Nephron progenitor cell (in vitro differentiated cells): ENCODE results near the gene NLRC3.

Experiments
- DNase-seq: peaks from one replicate; pipeline ENCODE4 v3.0.0; 2021
- H3K27ac Mint-ChIP-seq: 2 replicates; pipeline ENCODE4 v1.8.0; 2021; ENCODE audit warnings: mild to moderate bottlenecking, moderate library complexity, mixed read lengths
- H3K27me3 Mint-ChIP-seq: 2 replicates; pipeline ENCODE4 v1.8.0; 2021; ENCODE audit warnings: mild to moderate bottlenecking, low read depth, mixed read lengths; ENCODE audit not compliant: poor library complexity
- H3K36me3 Mint-ChIP-seq: 2 replicates; pipeline ENCODE4 v1.8.0; 2021; ENCODE audit warnings: low read depth, mixed read lengths
- H3K4me1 Mint-ChIP-seq: 2 replicates; pipeline ENCODE4 v1.8.0; 2021; ENCODE audit warnings: mixed read lengths
- H3K4me3 Mint-ChIP-seq: 2 replicates; pipeline ENCODE4 v1.8.0; 2021; ENCODE audit warnings: mild to moderate bottlenecking, moderate library complexity, mixed read lengths
- H3K9me3 Mint-ChIP-seq: 2 replicates; pipeline ENCODE4 v1.8.0; 2021; ENCODE audit warnings: mild to moderate bottlenecking, moderate library complexity, mixed read lengths
- TF ChIP-seq, protein P1 (sequence below): fragments of 200-600 bp; sonication (generic); IDR thresholded peaks from 2 replicates; pipeline ENCODE4 v1.5.0; 2021; ENCODE audit warnings: antibody characterized with exemption

The NLRC3 gene

DNA sequence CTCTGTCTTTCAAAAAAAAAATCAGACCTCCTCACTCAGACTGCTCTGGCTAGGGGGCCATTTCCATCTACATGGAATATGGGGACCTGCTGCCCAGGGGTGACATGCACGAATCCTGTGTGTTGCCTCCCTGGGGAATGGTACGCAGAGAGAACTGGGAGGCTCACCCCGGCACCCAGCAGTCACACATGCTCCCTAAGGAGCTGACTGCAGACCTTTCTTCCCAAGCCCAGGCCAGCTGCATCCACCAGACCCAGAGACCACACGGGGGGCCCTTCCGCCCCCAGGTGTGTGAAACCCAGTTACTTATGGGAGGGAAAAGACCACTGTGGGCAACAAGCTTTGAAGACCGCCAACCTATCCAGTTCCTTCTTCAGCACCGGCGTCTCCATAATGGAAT is 7.2 kb upstream of the NLRC3 start:
- TF ChIP-seq, protein P1, sequence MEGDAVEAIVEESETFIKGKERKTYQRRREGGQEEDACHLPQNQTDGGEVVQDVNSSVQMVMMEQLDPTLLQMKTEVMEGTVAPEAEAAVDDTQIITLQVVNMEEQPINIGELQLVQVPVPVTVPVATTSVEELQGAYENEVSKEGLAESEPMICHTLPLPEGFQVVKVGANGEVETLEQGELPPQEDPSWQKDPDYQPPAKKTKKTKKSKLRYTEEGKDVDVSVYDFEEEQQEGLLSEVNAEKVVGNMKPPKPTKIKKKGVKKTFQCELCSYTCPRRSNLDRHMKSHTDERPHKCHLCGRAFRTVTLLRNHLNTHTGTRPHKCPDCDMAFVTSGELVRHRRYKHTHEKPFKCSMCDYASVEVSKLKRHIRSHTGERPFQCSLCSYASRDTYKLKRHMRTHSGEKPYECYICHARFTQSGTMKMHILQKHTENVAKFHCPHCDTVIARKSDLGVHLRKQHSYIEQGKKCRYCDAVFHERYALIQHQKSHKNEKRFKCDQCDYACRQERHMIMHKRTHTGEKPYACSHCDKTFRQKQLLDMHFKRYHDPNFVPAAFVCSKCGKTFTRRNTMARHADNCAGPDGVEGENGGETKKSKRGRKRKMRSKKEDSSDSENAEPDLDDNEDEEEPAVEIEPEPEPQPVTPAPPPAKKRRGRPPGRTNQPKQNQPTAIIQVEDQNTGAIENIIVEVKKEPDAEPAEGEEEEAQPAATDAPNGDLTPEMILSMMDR, result no peak
- Mint-ChIP-seq H3K4me3 (no peak overlapping the region), H3K9me3 (no peaks in the 10 kb centered on the region), H3K4me1 (peaks cover 22% of the 10 kb centered on the region), H3K36me3 (peaks cover 41% of the 10 kb centered on the region), H3K27me3 (no peaks in the 10 kb centered on the region), H3K27ac (no peak overlapping the region)
- no peak for DNase-seq

DNA sequence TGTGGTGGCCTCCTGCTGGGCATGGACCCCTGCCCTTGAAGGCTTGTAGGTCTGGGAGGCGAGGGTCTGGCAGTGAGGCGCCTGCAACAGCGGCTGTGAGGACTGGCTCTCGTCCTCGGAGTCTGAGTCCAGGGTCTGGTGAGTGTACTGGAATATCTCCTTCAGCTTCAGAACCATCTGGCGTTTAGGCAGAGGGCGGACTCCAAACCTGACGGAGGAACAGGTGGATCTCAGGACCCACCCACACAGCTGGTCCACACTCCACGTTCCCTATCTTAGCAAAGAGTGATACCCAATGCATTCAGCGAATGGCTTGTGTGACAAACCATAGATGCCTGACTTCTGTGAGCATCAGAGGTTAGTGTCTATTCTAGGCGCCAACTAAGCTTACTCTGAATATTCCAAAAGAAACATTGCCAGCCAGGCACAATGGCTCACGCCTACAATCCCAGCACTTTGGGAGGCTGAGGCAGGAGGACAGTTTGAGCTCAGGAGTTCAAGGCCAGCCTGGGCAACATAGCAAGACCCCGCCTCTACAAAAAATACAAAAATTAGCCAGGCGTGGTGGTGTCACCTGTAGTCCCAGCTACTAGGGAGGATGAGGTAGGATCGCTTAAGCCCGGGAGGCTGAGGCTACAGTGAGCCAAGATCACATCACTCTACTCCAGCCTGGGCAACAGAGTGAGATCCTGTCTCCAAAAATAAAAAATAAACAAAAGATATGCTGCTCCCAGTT is 6.3 kb upstream of the NLRC3 start:
- TF ChIP-seq, protein P1, result no peak
- H3K27ac Mint-ChIP-seq, result no peak overlapping the region
- peaks cover 38% of the 10 kb centered on the region for H3K36me3 Mint-ChIP-seq
- H3K4me3 Mint-ChIP-seq, result no peak overlapping the region
- H3K9me3 Mint-ChIP-seq, result no peaks in the 10 kb centered on the region
- DNase-seq, result no peak
- H3K4me1 Mint-ChIP-seq, result peaks cover 24% of the 10 kb centered on the region
- no peaks in the 10 kb centered on the region for H3K27me3 Mint-ChIP-seq

DNA sequence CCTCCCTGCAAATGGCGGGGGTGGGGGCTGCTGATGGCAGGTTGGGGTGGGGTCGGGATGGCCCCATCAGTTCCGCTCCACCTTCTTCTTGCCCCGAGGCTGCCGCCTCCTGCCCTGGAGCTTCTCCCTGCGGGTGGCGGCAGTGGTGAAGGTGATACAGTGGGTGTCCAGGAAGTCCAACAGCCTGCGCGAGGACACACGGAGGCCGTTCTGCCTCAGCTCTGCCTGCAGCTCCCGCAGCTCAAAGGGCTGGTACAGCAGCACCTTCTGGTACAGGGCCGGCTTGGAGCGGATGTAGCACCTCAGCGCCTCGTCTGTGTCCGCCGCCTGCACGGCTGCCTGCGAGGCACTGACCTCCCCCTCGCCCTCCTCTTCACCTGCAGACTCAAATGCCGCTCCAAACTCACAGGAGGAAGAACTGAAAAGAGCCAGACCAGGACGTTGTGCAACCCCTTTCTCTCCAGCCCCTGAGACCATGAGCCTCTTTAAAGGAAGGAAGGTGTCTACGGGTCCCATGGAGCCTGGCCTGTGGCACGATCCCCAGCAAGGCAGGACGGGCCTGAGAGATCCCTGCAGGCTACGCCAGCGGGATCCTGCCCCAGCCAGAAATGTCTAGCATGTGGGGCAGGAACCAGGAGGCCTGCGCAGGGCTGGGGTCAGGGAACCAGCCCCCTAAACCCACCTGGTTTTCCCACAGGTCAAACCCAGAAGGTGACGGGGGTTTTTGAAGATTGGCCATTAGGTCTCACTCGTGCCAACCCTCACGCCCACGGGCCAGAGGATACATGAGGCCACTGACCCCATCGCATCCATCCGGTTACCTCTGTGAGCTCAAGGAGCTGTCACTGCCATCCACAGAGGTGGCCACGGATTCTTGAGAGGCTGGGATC is 5.3 kb upstream of the NLRC3 start:
- TF ChIP-seq, protein P1, result no peak
- Mint-ChIP-seq H3K36me3 (peaks cover 31% of the 10 kb centered on the region), H3K4me1 (peaks cover 19% of the 10 kb centered on the region), H3K9me3 (no peaks in the 10 kb centered on the region), H3K27me3 (no peaks in the 10 kb centered on the region), H3K27ac (peak overlapping the region; percentile 96), H3K4me3 (no peak overlapping the region)
- DNase-seq, result no peak

DNA sequence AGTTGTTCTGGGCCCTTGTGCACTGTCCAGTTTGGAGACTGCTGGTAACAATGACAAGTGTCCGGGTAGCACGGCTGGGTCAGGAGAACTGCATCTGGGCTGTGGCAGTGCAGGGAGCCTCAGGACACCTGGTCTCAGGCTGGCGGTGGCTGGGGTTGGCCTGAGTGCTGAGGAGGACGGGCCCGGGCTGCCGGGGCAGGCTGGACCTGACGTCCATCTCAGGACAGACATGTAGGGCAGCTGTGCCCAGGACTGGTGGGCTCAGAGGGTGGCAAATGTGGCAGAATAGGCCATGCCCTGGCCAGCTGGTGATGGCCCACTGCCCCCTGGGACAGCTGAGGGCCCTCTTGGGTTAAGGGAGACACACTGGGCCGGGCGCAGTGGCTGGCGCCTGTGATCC is 4.2 kb upstream of the NLRC3 start:
- peak overlapping the region; percentile 42 for H3K27ac Mint-ChIP-seq
- no peak for DNase-seq
- no peak overlapping the region for H3K4me3 Mint-ChIP-seq
- H3K36me3 Mint-ChIP-seq, result peaks cover 26% of the 10 kb centered on the region
- no peaks in the 10 kb centered on the region for H3K9me3 Mint-ChIP-seq
- peaks cover 14% of the 10 kb centered on the region for H3K4me1 Mint-ChIP-seq
- peaks cover 3% of the 10 kb centered on the region for H3K27me3 Mint-ChIP-seq
- TF ChIP-seq, protein P1, result no peak

DNA sequence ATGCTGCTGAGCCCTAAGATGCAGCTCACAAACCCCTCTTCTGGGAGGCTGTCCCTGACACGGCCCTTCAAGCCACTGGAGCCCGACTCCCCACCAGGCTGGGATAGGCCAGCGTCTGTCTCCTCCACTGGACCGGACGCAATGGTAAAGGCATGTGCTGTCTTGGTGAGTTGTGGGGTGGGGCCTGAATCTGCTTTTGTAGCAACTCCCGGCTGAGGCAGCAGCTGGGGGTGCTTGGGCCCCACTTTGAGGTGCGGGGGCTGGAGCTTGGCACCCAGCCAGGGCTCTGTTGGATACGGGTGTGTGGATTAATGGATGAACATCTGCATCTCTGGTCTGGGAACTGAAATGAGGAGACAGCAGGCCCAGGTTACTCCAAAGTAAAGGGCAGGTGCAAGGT is 3.5 kb upstream of the NLRC3 start:
- no peak for DNase-seq
- Mint-ChIP-seq H3K4me3 (no peak overlapping the region), H3K27ac (peak overlapping the region; percentile 77), H3K36me3 (peaks cover 20% of the 10 kb centered on the region), H3K27me3 (peaks cover 3% of the 10 kb centered on the region), H3K4me1 (peaks cover 14% of the 10 kb centered on the region), H3K9me3 (no peaks in the 10 kb centered on the region)
- TF ChIP-seq, protein P1, result no peak
